22Rv1 (cell line): Measurements from ENCODE around the gene FLNB.

ENCODE experiments used
- H3K27ac ChIP-seq: fragments of 450-650 bp; 2 replicates; pipeline ENCODE4 v1.5.1; 2017
- ZFX ChIP-seq: fragments of 450-650 bp; IDR thresholded peaks from 2 replicates; pipeline ENCODE4 v1.6.1; 2017; ENCODE audit warnings: antibody characterized with exemption, borderline replicate concordance
- TF ChIP-seq, protein P1 (sequence below): fragments of 450-650 bp; IDR thresholded peaks from 2 replicates; pipeline ENCODE4 v1.5.1; 2017; ENCODE audit warnings: mild to moderate bottlenecking

The FLNB gene

DNA sequence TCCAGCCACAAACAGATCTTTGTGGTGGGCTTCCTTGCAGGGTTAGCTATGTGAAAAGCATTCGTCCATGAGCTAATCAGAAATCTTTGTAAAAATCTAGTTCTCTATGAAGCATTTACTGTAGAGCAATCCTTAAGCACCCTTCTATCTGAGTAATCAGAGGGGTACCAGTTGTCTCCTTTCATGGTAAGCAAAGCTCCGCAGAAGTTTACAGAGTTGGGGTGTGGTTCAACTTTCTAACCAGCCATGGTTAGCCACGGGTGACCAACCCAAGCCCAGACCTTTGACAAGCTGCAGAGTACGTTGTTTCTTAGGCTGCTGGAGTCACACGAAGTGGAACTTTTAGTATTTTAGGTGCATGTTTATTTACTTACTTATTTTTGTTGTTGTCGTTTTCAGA lies 77.4 kb downstream of the FLNB start:
- no peak overlapping the region for H3K27ac ChIP-seq
- TF ChIP-seq ZFX: no peak
- TF ChIP-seq, protein P1, sequence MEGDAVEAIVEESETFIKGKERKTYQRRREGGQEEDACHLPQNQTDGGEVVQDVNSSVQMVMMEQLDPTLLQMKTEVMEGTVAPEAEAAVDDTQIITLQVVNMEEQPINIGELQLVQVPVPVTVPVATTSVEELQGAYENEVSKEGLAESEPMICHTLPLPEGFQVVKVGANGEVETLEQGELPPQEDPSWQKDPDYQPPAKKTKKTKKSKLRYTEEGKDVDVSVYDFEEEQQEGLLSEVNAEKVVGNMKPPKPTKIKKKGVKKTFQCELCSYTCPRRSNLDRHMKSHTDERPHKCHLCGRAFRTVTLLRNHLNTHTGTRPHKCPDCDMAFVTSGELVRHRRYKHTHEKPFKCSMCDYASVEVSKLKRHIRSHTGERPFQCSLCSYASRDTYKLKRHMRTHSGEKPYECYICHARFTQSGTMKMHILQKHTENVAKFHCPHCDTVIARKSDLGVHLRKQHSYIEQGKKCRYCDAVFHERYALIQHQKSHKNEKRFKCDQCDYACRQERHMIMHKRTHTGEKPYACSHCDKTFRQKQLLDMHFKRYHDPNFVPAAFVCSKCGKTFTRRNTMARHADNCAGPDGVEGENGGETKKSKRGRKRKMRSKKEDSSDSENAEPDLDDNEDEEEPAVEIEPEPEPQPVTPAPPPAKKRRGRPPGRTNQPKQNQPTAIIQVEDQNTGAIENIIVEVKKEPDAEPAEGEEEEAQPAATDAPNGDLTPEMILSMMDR: no peak

DNA sequence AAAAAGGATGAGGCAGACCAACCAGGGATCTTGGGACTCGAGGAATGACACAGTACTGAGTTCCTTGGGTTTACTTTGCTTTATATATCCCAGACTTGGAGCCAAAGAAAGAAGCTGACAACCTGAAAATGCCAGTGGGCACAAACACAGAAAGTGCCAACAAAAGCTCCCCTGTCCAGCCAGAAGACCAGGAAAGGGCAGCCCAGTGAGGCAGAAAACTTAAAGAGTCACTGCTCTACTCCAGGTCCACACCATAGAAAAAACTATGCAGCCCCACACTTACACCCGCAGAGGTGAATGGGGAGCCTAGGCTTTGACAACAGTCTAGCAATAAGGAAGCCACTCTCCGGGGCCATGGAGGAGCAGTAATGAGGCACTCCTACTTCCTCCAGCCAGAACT lies 80.3 kb downstream of the FLNB start:
- H3K27ac ChIP-seq: no peak overlapping the region
- TF ChIP-seq, protein P1: no peak
- TF ChIP-seq ZFX: no peak

DNA sequence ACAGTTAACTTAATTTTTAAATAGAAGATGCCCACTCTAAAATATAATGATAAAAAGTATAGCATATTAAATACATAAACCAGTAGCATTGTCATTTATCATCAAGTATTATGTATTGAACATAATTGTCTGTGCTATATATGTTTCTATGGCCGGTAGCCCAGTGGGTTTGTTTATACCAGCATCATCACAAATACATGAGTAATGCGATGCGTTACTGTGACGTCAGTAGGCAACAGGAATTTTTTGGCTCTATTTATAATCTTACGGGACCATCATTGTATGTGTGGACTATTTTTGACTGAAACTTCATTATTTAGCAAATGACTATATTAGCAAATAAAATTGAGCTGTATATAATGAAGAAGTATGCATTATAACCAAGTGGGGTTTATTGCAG lies 82.1 kb downstream of the FLNB start:
- TF ChIP-seq, protein P1: no peak
- no peak for TF ChIP-seq ZFX
- H3K27ac ChIP-seq: no peak overlapping the region

DNA sequence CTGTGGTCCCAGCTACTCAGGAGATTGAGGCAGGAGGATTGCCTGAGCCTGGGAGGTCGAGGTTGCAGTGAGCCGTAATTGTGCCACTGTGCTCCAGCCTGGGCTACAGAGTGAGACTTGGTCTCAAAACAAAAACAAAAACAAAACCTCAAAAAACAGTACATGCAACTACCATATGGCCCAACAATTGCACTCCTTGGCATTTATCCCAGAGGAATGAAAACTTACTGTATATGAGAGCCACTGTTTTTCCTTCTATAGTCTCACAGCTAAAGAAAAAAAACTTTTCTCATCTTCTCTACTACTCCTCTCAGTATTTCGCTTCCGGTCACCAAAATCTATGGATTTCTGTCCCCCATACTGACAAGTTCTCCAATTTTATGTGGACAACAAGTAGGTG lies 84.3 kb downstream of the FLNB start:
- no peak for TF ChIP-seq ZFX
- TF ChIP-seq, protein P1: no peak
- H3K27ac ChIP-seq: no peak overlapping the region

DNA sequence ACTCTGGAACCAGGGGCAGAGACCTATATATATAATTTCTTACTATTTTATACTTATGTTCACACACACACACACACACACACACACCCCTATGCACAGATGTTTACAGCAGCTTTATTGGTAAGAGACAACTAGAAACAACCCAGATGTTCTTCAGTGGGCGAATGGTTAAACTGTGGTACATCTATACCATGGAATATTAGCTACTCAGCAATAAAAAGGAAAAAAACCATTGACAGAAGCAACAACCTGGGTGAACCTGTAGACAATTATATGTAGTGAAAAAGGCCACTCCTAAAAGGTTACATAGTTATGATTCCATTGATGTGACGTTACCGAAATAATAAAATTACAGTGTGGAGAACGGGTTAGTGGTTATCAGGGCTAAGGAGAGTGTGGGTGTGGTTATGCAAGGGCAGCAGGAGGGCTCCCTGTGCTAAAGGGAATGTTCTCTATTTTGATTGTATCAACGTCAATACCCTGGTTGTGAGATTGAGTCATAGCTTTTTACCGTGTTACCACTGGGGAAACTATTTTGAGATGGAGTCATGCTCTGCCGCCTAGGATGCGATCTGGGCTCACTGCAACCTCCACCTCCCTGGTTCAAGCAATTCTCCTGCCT lies 85.5 kb downstream of the FLNB start:
- TF ChIP-seq, protein P1: no peak
- H3K27ac ChIP-seq: no peak overlapping the region

DNA sequence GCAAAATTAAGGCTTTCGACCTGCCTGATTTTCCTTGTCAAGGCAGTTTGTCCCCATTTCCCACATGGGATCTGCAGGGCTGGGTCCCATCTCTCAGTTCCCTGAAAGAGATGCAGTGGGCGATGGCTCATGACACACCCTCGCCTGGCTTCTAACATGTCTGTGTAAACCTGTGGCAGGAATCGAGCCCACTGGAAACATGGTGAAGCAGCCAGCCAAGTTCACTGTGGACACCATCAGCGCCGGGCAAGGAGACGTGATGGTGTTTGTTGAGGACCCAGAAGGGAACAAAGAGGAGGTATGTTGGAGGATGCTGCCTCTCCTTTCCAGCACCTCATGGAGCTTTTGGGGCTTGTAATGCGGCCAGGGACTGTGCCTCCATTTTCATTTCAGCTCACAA lies 86.4 kb downstream of the FLNB start:
- H3K27ac ChIP-seq: no peak overlapping the region
- TF ChIP-seq, protein P1: no peak
- no peak for TF ChIP-seq ZFX

DNA sequence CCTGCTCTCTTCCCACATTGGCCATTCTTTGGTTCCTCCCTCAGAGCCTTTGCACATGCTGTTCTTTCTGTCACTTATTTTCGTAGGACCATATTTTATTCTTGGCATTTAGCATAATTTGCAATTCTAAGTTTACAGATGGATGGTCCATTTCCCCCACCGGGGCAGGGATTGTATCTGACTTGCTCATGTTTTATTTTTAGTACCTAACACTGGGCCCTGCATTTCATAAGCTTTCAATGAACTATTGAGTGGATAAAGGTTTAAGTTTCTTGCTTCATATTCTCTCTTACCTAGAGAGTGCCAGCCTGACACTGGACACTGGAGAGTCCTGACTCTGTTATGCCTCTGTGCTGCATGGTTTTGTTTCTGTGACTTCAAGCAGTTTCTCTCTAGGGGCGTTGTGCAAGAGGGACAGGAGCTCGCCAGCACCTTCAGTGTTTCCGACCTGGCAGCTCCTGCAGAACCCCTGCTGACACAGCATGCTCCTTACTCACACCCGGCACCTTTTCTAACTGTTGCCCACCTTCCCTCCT lies 87.4 kb downstream of the FLNB start:
- no peak overlapping the region for H3K27ac ChIP-seq

More for the DNA sequence above, 87.4 kb downstream of the FLNB start:
- TF ChIP-seq, protein P1: no peak
- no peak for TF ChIP-seq ZFX
